HG03045 (cell line): ENCODE measurements around the gene ZNF514.
"Not testable (repeated sequence)": the region's sequence is repeated elsewhere in the genome, so short reads cannot be mapped to it uniquely, and the experiment has no call there.

Experiments used
- ATAC-seq: cut with Tn5 transposase; IDR thresholded peaks from one replicate; pipeline ENCODE4 v1.9.1; 2021; ENCODE audit warnings: mild to moderate bottlenecking, moderate library complexity; ENCODE audit not compliant: unreplicated experiment

The ZNF514 gene

DNA sequence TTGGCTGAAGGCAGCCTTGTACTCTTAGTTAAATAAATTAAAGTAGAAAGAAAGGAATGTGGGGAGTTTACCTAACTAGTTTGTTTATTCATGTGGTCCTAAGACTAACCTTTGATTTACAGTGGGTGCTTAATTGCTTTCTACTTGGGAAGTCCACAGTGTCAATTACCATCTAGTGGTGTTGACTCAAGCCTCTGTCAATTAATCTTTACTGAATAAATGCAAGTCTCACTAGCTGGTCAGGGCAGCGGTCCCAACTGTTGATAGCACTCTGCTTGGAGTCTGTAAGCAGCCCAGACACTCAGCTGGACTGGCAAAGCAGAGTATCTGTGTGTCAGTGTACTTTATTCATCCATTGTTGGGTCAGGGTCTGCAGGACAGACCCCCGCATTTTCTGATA lies 15.8 kb downstream of the ZNF514 start:
- no peak for ATAC-seq

DNA sequence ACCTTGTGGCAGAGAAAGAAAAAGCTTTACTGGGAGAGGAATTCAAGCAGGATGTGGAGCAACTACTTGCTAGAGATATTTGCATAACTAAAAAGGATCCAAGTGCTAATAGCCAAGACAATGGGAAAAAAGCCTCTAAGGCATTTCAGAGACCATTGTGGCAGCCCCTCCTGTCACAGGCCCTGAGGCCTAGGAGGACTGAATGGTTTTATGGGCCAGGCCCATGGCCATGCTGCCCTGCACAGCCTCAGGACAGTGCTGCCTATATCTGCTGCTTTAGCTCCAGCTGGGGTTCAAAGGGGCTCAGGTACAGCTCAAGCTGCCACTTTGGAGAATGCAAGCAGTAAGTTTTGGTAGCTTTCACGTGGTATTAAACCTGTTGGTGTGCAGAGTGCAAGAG lies 20.9 kb downstream of the ZNF514 start:
- ATAC-seq, result no peak

- ATAC-seq, result peak; percentile 20
These were observed 37.5 kb downstream of the ZNF514 start for GRCh38 chr2:95122197-95122551.

DNA sequence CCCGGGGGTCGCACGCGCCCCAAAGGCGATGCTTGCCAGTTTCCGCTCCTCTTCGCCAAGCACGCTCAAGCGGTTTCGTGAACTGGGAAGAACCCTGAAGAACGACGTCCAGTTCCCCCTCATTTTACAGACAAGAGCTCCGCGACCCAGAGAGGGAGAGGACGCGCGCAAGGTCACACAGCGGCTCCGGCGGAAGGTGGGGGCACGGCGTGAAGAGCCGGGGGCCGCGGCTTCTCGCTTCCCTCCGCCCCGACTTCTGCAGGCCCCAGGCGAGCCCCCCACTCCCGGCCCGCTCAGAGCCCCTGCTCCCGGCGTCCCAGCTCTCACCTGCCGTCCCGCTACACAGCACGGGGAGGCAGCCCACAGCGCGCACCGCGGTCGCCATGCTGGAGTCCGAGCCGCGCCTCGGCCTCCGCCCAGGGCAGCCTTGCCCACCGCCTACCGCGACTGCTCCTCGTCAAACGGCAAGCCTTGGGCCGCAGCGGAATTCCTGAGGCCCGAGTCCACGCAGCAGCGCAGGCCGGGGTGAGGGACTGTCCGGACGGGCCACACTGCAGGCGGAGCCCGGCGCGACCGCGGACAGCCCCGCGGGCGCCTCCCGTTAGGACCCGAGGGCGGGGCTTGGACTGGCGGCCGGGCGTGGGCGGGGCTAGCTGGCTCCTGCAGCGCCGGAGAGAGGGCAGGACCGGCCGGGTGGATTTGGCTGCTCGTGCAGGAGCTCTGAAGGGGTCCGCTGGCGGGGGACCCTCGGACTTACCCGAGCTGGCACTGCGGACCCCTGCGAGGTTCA lies 38.0 kb downstream of the ZNF514 start, which contains the start of gene MRPS5:
Gene MRPS5 (minus strand): TSS at position 402 of the 790 bp plus-strand sequence. CDS start 17 bp downstream, at position 385.
- peak; percentile 94 for ATAC-seq

DNA sequence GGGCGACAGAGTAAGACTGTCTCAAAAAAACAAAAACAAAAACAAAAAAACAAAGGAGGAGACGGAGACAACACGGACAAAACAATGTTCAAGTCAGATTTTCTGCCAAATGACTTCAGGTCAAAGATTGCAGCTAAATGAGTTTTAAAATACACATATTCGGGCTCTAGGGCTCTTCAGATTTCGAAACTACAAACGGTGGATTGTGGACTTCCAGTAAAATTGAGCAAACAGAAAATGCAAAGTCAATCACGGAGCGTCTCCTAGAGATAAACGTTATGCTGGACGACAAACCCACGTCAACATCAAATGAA lies 38.6 kb downstream of the ZNF514 start:
- ATAC-seq, result no peak

GRCh38 chr2:95115418-95115817 lies 44.2 kb downstream of the ZNF514 start:
- peak; percentile 87 for ATAC-seq

GRCh38 chr2:95113464-95113863 lies 46.2 kb downstream of the ZNF514 start:
- ATAC-seq, result no peak

- ATAC-seq, result no peak
These were observed 49.3 kb downstream of the ZNF514 start for GRCh38 chr2:95110395-95110794.

DNA sequence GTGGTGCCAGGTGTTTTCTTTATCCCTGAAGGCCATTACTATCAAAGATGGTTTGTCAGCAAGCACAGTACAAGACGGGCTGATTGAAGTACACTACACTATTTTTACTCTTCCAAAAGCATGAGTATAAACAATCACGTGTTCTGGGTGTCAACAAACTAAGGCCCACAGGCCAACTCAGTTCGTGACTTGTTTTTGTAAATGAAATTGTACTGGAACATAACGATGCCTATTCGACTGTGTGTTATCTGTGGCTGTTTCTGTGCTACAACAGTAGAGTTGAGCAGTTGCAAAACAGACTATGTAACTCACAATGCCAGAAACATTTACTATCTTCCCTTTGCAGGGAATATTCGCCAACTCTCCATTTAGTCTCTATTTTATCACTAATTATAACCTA lies 50.4 kb downstream of the ZNF514 start:
- ATAC-seq, result no peak

DNA sequence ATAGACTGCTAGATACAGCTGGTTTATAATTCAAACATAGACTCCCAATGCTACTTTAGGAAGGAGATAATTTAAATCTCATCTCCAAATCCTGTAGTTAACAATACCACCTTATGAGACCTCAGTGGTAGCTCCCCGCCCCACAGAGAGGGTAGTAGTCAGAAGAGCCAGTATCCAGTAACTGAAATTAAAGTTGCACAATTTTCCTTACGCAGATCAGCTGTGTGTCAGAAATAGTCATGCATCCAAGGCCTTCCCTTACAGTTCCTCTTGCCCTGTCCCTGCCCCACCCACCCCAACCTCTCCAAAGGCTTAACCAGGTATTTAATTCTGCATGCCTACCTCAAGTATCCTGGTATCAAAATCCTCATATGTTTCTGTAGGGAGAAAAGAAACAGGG lies 53.6 kb downstream of the ZNF514 start:
- no peak for ATAC-seq

- ATAC-seq, result no peak
These were observed 55.0 kb downstream of the ZNF514 start for GRCh38 chr2:95104606-95105005.

DNA sequence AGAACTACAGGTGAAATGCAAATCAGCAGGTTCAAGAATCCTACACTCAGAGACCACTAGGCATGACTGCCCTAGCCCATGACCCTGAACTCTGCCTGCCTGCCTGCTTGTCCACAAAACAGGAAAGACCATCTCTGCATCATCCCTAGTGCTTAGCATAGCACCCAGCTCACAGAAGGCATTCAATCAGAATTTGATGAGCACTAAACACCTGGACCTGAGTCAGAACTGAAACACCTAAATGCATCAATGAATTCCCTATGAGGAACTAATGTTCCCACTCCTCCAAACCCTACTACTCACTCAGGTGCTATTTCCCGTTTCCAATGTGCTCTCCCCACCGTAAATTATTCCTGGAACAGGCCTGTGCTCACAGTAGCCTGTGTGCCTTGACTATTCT lies 59.7 kb downstream of the ZNF514 start:
- no peak for ATAC-seq

DNA sequence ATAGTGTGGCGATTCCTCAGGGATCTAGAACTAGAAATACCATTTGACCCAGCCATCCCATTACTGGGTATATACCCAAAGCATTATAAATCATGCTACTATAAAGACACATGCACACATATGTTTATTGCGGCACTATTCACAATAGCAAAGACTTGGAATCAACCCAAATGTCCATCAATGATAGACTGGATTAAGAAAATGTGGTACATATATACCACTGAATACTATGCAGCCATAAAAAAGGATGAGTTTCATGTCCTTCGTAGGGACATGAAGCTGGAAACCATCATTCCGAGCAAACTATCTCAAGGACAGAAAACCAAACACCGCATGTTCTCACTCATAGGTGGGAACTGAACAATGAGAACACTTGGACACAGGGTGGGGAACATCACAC lies 61.4 kb downstream of the ZNF514 start:
- not testable (repeated sequence) for ATAC-seq
